Left ventricle myocardium superior (tissue), 1 donor: ENCODE results near the gene TLE3. TPM values are rescaled to one million over a fixed set of nuclear protein-coding genes. Genes with fewer than 3 reads are reported as not detected.
A peak's percentile ranks its signal among the peaks of the same experiment; 100 is the strongest.
"Not testable (repeated sequence)": the region's sequence is repeated elsewhere in the genome, so short reads cannot be mapped to it uniquely, and the experiment has no call there.

Experiments
- ATAC-seq: fragments of 200-7000 bp; cut with Tn5 transposase; one replicate; pipeline ENCODE4 v1.9.1; 2020; ENCODE audit warnings: mild to moderate bottlenecking, moderate library complexity
- DNase-seq: peaks from one replicate; pipeline ENCODE4 v3.0.0-alpha.2; 2020
- intact Hi-C: fragments of 100-400 bp; cut with micrococcal nuclease; formaldehyde crosslinking; loops from one replicate; pipeline ENCODE4 v1.11.0; 2022
- long read RNA-seq: library from polyadenylated mRNA; unstranded; transcript quantifications from one replicate; pipeline ENCODE4 v2.0.0, GENCODE V29; 2021
- total RNA-seq: library from RNA; stranded (reverse); fragmentation: NEBNext Ultra II Directional; extraction: Animal tissue kit (Norgen Biotek cat#: 25700); gene quantifications from one replicate; pipeline ENCODE4 v1.2.1, GENCODE V29; 2021
- donor health status: DM: no; HTN: yes; CAD: no; lungs with severe emphysema.

TLE3 gene
- total RNA-seq: 12.8 TPM
- long read RNA-seq, partial matches to known transcripts: 4 of 4 reads
- long read RNA-seq, other reads (novel, unspliced or antisense): 0 of 4 reads

- peak; percentile 100 for DNase-seq
- intact Hi-C loops: loop anchor here (10.0 kb wide), 1 partner anchor 167 kb away; no protein-coding TSS in a partner anchor
- peak; percentile 68 for ATAC-seq
These were observed at the start of gene TLE3 for GRCh38 chr15:70097321-70098152. TLE3 (minus strand) TSS chr15:70097917; CDS start chr15:70096798, 1,119 bp downstream.

- ATAC-seq (no peak), DNase-seq (no peak)
- intact Hi-C loops: no loop called here
These were observed 49.6 kb upstream of the TLE3 start for GRCh38 chr15:70147178-70147760.

- intact Hi-C loops: no loop called here
- no peak for ATAC-seq
- no peak for DNase-seq
These were observed 49.1 kb upstream of the TLE3 start for GRCh38 chr15:70146771-70147170.

GRCh38 chr15:70146162-70146561, 48.4 kb upstream of the TLE3 start:
- DNase-seq (no peak), ATAC-seq (no peak)
- intact Hi-C loops: no loop called here

- DNase-seq (no peak), ATAC-seq (no peak)
- intact Hi-C loops: no loop called here
These were observed 47.5 kb upstream of the TLE3 start for GRCh38 chr15:70145261-70145660.

GRCh38 chr15:70142322-70143191, 44.8 kb upstream of the TLE3 start:
- peak; percentile 80 for DNase-seq
- intact Hi-C loops: no loop called here
- ATAC-seq: peak; percentile 90

GRCh38 chr15:70142072-70142321, 44.3 kb upstream of the TLE3 start:
- no peak for ATAC-seq
- intact Hi-C loops: no loop called here
- no peak for DNase-seq

GRCh38 chr15:70141376-70142071, 43.8 kb upstream of the TLE3 start:
- DNase-seq (no peak), ATAC-seq (peak; percentile 9)
- intact Hi-C loops: no loop called here

- intact Hi-C loops: no loop called here
- ATAC-seq: peak; percentile 53
- DNase-seq: no peak
These were observed 43.0 kb upstream of the TLE3 start for GRCh38 chr15:70140543-70141375.

- intact Hi-C loops: no loop called here
- ATAC-seq (no peak), DNase-seq (no peak)
These were observed 42.4 kb upstream of the TLE3 start for GRCh38 chr15:70140025-70140542.

- no peak for DNase-seq
- ATAC-seq: no peak
- intact Hi-C loops: no loop called here
These were observed 40.2 kb upstream of the TLE3 start for GRCh38 chr15:70137967-70138366.

GRCh38 chr15:70137021-70137420, 39.3 kb upstream of the TLE3 start:
- ATAC-seq, DNase-seq, intact Hi-C loops: not testable (repeated sequence)

- intact Hi-C loops: no loop called here
- DNase-seq: no peak
These were observed 36.2 kb upstream of the TLE3 start for GRCh38 chr15:70133781-70134421.

GRCh38 chr15:70133296-70133695, 35.6 kb upstream of the TLE3 start:
- ATAC-seq (peak; percentile 59), DNase-seq (no peak)
- intact Hi-C loops: no loop called here

More at GRCh38 chr15:70133781-70134421, 36.2 kb upstream of the TLE3 start:
- ATAC-seq: no peak

GRCh38 chr15:70132571-70132970, 34.9 kb upstream of the TLE3 start:
- ATAC-seq (no peak), DNase-seq (no peak)
- intact Hi-C loops: no loop called here

GRCh38 chr15:70132139-70132538, 34.4 kb upstream of the TLE3 start:
- DNase-seq (no peak), ATAC-seq (peak; percentile 97)
- intact Hi-C loops: no loop called here

- ATAC-seq: no peak
- intact Hi-C loops: no loop called here
- no peak for DNase-seq
These were observed 30.9 kb upstream of the TLE3 start for GRCh38 chr15:70128414-70129140.
